Osteoblast (primary cell): ENCODE measurements around the gene MANBA. TPM values are rescaled to one million over a fixed set of nuclear protein-coding genes. Genes with fewer than 3 reads are reported as not detected.

Experiments
- DNase-seq: peaks from one replicate; pipeline ENCODE4 v3.0.0; 2011; ENCODE audit warnings: low spot score, mixed read lengths; ENCODE audit not compliant: insufficient read length; ENCODE audit errors: missing footprints
- H2AFZ ChIP-seq: 2 replicates; pipeline ENCODE4 v1.6.0; 2011; ENCODE audit warnings: mild to moderate bottlenecking, low read length
- H3K27ac ChIP-seq: 2 replicates; pipeline ENCODE4 v1.5.1; 2011; ENCODE audit warnings: mild to moderate bottlenecking, low read depth, low read length, moderate library complexity
- H3K27me3 ChIP-seq: 2 replicates; pipeline ENCODE4 v1.6.0; 2012; ENCODE audit warnings: mild to moderate bottlenecking, control low read depth, inconsistent platforms, low read length, moderate library complexity; ENCODE audit not compliant: insufficient read depth
- H3K36me3 ChIP-seq: 2 replicates; pipeline ENCODE4 v1.5.1; 2011; ENCODE audit warnings: mild to moderate bottlenecking, low read length, control low read depth, moderate library complexity; ENCODE audit not compliant: insufficient read depth
- H3K4me1 ChIP-seq: 2 replicates; pipeline ENCODE4 v1.5.1; 2011; ENCODE audit warnings: mild to moderate bottlenecking, low read length, control low read depth, moderate library complexity; ENCODE audit not compliant: insufficient read depth
- H3K4me2 ChIP-seq: 2 replicates; pipeline ENCODE4 v1.6.0; 2011; ENCODE audit warnings: mild to moderate bottlenecking, low read length; ENCODE audit not compliant: insufficient read depth
- H3K4me3 ChIP-seq: fragments of 200-600 bp; sonication (generic); 3 replicates; pipeline ENCODE4 v1.5.1; 2012; ENCODE audit warnings: mild to moderate bottlenecking, low read length, inconsistent platforms; ENCODE audit not compliant: insufficient read depth
- H3K79me2 ChIP-seq: 2 replicates; pipeline ENCODE4 v1.6.0; 2012; ENCODE audit warnings: mild to moderate bottlenecking, low read length, control low read depth, inconsistent platforms; ENCODE audit not compliant: insufficient read depth
- H3K9me3 ChIP-seq: 2 replicates; pipeline ENCODE4 v1.5.1; 2011; ENCODE audit warnings: low read depth, low read length, control low read depth
- H4K20me1 ChIP-seq: 2 replicates; pipeline ENCODE4 v1.6.0; 2012; ENCODE audit warnings: mild to moderate bottlenecking, low read length, control low read depth; ENCODE audit not compliant: insufficient read depth
- CTCF ChIP-seq: IDR thresholded peaks from 2 replicates; pipeline ENCODE4 v1.5.1; 2011; ENCODE audit warnings: mild to moderate bottlenecking, low read depth, low read length, moderate library complexity; ENCODE audit errors: extremely low read depth
- total RNA-seq: library from RNA; depleted of rRNA; stranded (reverse); fragments of >200 nt; gene quantifications from 2 replicates; pipeline ENCODE4 v1.2.3, GENCODE V29; 2012

MANBA gene
- total RNA-seq, 1 donor, result 64.1 TPM

GRCh38 chr4:102594000-102594399 is 166.8 kb downstream of the MANBA start:
- H3K9me3 ChIP-seq, result no peaks in the 10 kb centered on the region
- no peak for DNase-seq
- no peak overlapping the region for H3K4me2 ChIP-seq
- peaks cover 9% of the 10 kb centered on the region for H3K4me1 ChIP-seq
- H3K4me3 ChIP-seq, result no peak overlapping the region
- TF ChIP-seq CTCF, result no peak
- no peak overlapping the region for H3K27ac ChIP-seq
- H3K27me3 ChIP-seq, result no peaks in the 10 kb centered on the region
- no peaks in the 10 kb centered on the region for H3K79me2 ChIP-seq
- no peak overlapping the region for H2AFZ ChIP-seq
- peaks cover 26% of the 10 kb centered on the region for H3K36me3 ChIP-seq
- no peaks in the 10 kb centered on the region for H4K20me1 ChIP-seq

DNA sequence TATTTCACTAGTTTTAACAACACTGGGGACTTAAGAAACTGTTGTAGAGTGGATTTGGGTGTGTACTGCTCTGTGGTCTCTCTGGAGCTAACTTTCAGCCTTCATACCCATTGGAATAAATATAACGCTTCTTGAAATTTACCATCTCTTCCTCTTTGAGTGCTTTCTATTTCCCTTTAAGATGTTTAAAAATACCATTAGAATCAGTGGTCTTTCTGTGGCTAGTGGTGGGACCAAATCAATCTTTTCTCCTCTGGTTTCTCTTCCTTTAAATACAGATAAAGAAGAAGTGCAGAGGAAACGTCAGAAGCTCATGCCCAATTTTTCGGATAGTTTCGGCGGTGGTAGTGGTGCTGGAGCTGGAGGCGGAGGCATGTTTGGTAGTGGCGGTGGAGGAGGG is 167.6 kb downstream of the MANBA start:
- no peaks in the 10 kb centered on the region for H3K27me3 ChIP-seq
- H3K27ac ChIP-seq, result no peak overlapping the region
- DNase-seq, result no peak
- no peak overlapping the region for H3K4me3 ChIP-seq
- peaks cover 26% of the 10 kb centered on the region for H3K36me3 ChIP-seq
- H3K4me2 ChIP-seq, result no peak overlapping the region
- no peak overlapping the region for H2AFZ ChIP-seq
- H4K20me1 ChIP-seq, result no peaks in the 10 kb centered on the region
- no peaks in the 10 kb centered on the region for H3K9me3 ChIP-seq
- no peak for TF ChIP-seq CTCF
- no peaks in the 10 kb centered on the region for H3K79me2 ChIP-seq
- peaks cover 3% of the 10 kb centered on the region for H3K4me1 ChIP-seq

DNA sequence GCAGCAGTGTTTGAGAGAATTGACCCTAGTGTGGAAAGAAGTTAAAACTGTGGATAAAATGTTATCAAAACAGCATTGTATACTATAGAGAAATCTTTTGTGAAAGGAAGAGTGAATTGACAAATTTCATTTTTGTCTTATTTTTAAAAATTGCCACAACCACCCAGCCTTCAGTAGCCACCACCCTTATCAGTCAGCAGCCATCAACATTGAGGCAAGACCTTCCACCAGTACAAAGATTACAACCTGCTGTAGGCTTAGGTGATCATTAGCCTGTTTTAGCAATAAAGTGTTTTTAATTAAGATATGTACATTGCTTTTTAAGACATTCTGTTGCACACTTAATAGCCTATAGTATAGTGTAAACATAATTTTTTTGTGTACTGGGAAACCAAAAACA is 168.5 kb downstream of the MANBA start:
- Histone ChIP-seq H3K27ac (no peak overlapping the region), H3K4me3 (no peak overlapping the region), H3K36me3 (peaks cover 26% of the 10 kb centered on the region), H3K27me3 (no peaks in the 10 kb centered on the region), H3K4me1 (no peaks in the 10 kb centered on the region), H3K9me3 (no peaks in the 10 kb centered on the region), H3K79me2 (no peaks in the 10 kb centered on the region), H3K4me2 (no peak overlapping the region), H2AFZ (no peak overlapping the region), H4K20me1 (no peaks in the 10 kb centered on the region)
- no peak for TF ChIP-seq CTCF
- no peak for DNase-seq

DNA sequence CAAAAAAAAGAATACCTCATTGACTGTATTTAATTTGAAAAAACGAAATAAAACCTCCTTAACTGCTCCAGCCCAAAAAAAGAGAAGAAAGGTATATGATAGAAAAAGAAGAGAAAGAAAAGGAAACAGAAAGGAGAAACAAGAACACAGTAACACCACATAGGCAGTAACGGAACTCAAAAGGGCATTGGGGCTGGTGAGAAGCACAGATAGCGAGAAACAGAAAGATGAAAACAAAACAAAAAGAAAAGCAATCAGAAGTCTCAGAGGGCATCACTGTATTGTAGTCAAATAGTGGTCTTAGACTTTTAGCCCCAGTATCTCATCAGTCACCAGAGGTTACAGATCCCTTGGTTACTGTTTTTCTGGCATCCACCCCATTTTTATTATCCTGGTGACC is 171.0 kb downstream of the MANBA start:
- H3K9me3 ChIP-seq, result no peaks in the 10 kb centered on the region
- H2AFZ ChIP-seq, result no peak overlapping the region
- H3K36me3 ChIP-seq, result peaks cover 26% of the 10 kb centered on the region
- no peaks in the 10 kb centered on the region for H3K79me2 ChIP-seq
- H4K20me1 ChIP-seq, result no peaks in the 10 kb centered on the region
- no peak overlapping the region for H3K27ac ChIP-seq
- H3K27me3 ChIP-seq, result no peaks in the 10 kb centered on the region
- H3K4me1 ChIP-seq, result no peaks in the 10 kb centered on the region
- DNase-seq, result no peak
- no peak overlapping the region for H3K4me3 ChIP-seq
- H3K4me2 ChIP-seq, result no peak overlapping the region
- TF ChIP-seq CTCF, result no peak
